CD4-positive, alpha-beta T cell treated with Interferon gamma for 1 hour (primary cell): Measurements from ENCODE around the gene CLEC2L.

Experiments used
- DNase-seq: peaks from one replicate; pipeline ENCODE4 v3.0.0-alpha.2; 2020

The CLEC2L gene

GRCh38 chr7:139523199-139523941, at the start of gene CLEC2L:
TSS of gene CLEC2L (plus strand) at chr7:139523685. CDS start at chr7:139523928, 243 bp downstream.
- no peak for DNase-seq

GRCh38 chr7:139476139-139476538, 47.3 kb upstream of the CLEC2L start:
- DNase-seq, result no peak

- no peak for DNase-seq
Observed at GRCh38 chr7:139476891-139477290, 46.6 kb upstream of the CLEC2L start.

- DNase-seq, result no peak
Observed at GRCh38 chr7:139479620-139480019, 43.9 kb upstream of the CLEC2L start.

- no peak for DNase-seq
Observed at GRCh38 chr7:139481364-139481763, 42.1 kb upstream of the CLEC2L start.

- no peak for DNase-seq
Observed at GRCh38 chr7:139482122-139482521, 41.4 kb upstream of the CLEC2L start.

GRCh38 chr7:139482662-139483466, 40.6 kb upstream of the CLEC2L start:
- DNase-seq, result no peak

- no peak for DNase-seq
Observed at GRCh38 chr7:139487366-139488080, 36.0 kb upstream of the CLEC2L start.

GRCh38 chr7:139488810-139489209, 34.7 kb upstream of the CLEC2L start:
- no peak for DNase-seq

- no peak for DNase-seq
Observed at GRCh38 chr7:139490130-139490529, 33.4 kb upstream of the CLEC2L start.

GRCh38 chr7:139492293-139492692, 31.2 kb upstream of the CLEC2L start:
- no peak for DNase-seq

GRCh38 chr7:139494835-139495579, 28.5 kb upstream of the CLEC2L start:
- no peak for DNase-seq

- no peak for DNase-seq
Observed at GRCh38 chr7:139495580-139496125, 27.8 kb upstream of the CLEC2L start.

GRCh38 chr7:139496528-139496927, 27.0 kb upstream of the CLEC2L start:
- DNase-seq, result no peak

GRCh38 chr7:139500770-139501138, 22.7 kb upstream of the CLEC2L start:
- no peak for DNase-seq

- DNase-seq, result no peak
Observed at GRCh38 chr7:139502226-139502625, 21.3 kb upstream of the CLEC2L start.

GRCh38 chr7:139505563-139505962, 17.9 kb upstream of the CLEC2L start:
- DNase-seq, result no peak

- DNase-seq, result no peak
Observed at GRCh38 chr7:139509535-139509934, 13.9 kb upstream of the CLEC2L start.

- DNase-seq, result no peak
Observed at GRCh38 chr7:139511315-139511714, 12.2 kb upstream of the CLEC2L start.

GRCh38 chr7:139515266-139515665, 8.2 kb upstream of the CLEC2L start:
- DNase-seq, result no peak

GRCh38 chr7:139521439-139521838, 2.0 kb upstream of the CLEC2L start:
- DNase-seq, result no peak

- DNase-seq, result no peak
Observed at GRCh38 chr7:139522830-139523198, 671 bp upstream of the CLEC2L start.
